Trophoblast cell (in vitro differentiated cells and primary cell): Measurements from ENCODE around the gene DKK3.

Source experiments
- DNase-seq, 2 donors: peaks; one replicate each; pipeline ENCODE4 v3.0.0-alpha.2; 2016
- H2AFZ ChIP-seq: 2 replicates; pipeline ENCODE4 v1.6.1; 2013; ENCODE audit warnings: low read length, moderate library complexity, mild to moderate bottlenecking; ENCODE audit not compliant: insufficient read depth, poor library complexity
- H2AK5ac ChIP-seq: 2 replicates; pipeline ENCODE4 v1.6.1; 2013; ENCODE audit warnings: mild to moderate bottlenecking, low read length
- H2BK120ac ChIP-seq: 2 replicates; pipeline ENCODE4 v1.6.1; 2013; ENCODE audit warnings: low read length, mild to moderate bottlenecking, moderate library complexity; ENCODE audit not compliant: insufficient read depth, poor library complexity
- H2BK12ac ChIP-seq: 2 replicates; pipeline ENCODE4 v1.6.1; 2013; ENCODE audit warnings: mild to moderate bottlenecking, low read length, moderate library complexity
- H2BK5ac ChIP-seq: 2 replicates; pipeline ENCODE4 v1.6.1; 2013; ENCODE audit warnings: low read length, low read depth, moderate library complexity, mild to moderate bottlenecking; ENCODE audit not compliant: poor library complexity
- H3K14ac ChIP-seq: 2 replicates; pipeline ENCODE4 v1.6.1; 2013; ENCODE audit warnings: mild to moderate bottlenecking, low read length
- H3K18ac ChIP-seq: 2 replicates; pipeline ENCODE4 v1.6.1; 2013; ENCODE audit warnings: mild to moderate bottlenecking, low read length
- H3K23ac ChIP-seq: 2 replicates; pipeline ENCODE4 v1.6.1; 2013; ENCODE audit warnings: low read length
- H3K27ac ChIP-seq: 2 replicates; pipeline ENCODE4 v1.5.1; 2013; ENCODE audit warnings: low read depth, mild to moderate bottlenecking, inconsistent platforms, low read length, moderate library complexity
- H3K27me3 ChIP-seq: 2 replicates; pipeline ENCODE4 v1.6.1; 2013; ENCODE audit warnings: inconsistent platforms, mild to moderate bottlenecking, low read length, moderate library complexity; ENCODE audit not compliant: insufficient read depth
- H3K36me3 ChIP-seq, 2 experiments: 1 replicate in 1 of 2; 2 replicates in 1 of 2; pipeline ENCODE4 v1.6.1; 2013; ENCODE audit warnings: low read length in 2 of 2, mild to moderate bottlenecking in 2 of 2, moderate library complexity in 1 of 2; ENCODE audit not compliant: insufficient read depth in 2 of 2, control insufficient read depth in 1 of 2
- H3K4ac ChIP-seq: 2 replicates; pipeline ENCODE4 v1.6.1; 2013; ENCODE audit warnings: low read depth, mild to moderate bottlenecking, low read length, moderate library complexity
- H3K4me1 ChIP-seq, 2 experiments: 1 replicate in 1 of 2; 2 replicates in 1 of 2; pipeline ENCODE4 v1.6.1; 2013; ENCODE audit warnings: low read length in 2 of 2, mild to moderate bottlenecking in 2 of 2, moderate library complexity in 1 of 2; ENCODE audit not compliant: insufficient read depth in 2 of 2, control insufficient read depth in 1 of 2
- H3K4me2 ChIP-seq: 2 replicates; pipeline ENCODE4 v1.6.1; 2013; ENCODE audit warnings: inconsistent platforms, mild to moderate bottlenecking, low read length, moderate library complexity
- H3K4me3 ChIP-seq: 2 replicates; pipeline ENCODE4 v1.5.1; 2013; ENCODE audit warnings: mild to moderate bottlenecking, low read depth, low read length, inconsistent platforms
- H3K79me1 ChIP-seq: one replicate; pipeline ENCODE4 v1.6.1; 2013; ENCODE audit warnings: low read length
- H3K79me2 ChIP-seq: 2 replicates; pipeline ENCODE4 v1.6.1; 2013; ENCODE audit warnings: low read length, mild to moderate bottlenecking; ENCODE audit not compliant: control insufficient read depth, insufficient read depth, poor library complexity
- H3K9ac ChIP-seq: 2 replicates; pipeline ENCODE4 v1.6.1; 2013; ENCODE audit warnings: mild to moderate bottlenecking, low read length
- H3K9me3 ChIP-seq: 2 replicates; pipeline ENCODE4 v1.6.1; 2013; ENCODE audit warnings: low read depth, mild to moderate bottlenecking, control low read depth, inconsistent platforms, low read length; ENCODE audit not compliant: insufficient read depth
- H4K12ac ChIP-seq: 2 replicates; pipeline ENCODE4 v1.6.1; 2013; ENCODE audit warnings: low read depth, mild to moderate bottlenecking, low read length, moderate library complexity
- H4K8ac ChIP-seq: 2 replicates; pipeline ENCODE4 v1.6.1; 2013; ENCODE audit warnings: low read depth, mild to moderate bottlenecking, low read length, moderate library complexity
- H4K91ac ChIP-seq: one replicate; pipeline ENCODE4 v1.6.1; 2013; ENCODE audit warnings: low read depth, mild to moderate bottlenecking, low read length, moderate library complexity
- WGBS: extraction: QIAGEN DNeasy Blood & Tissue Kit; methylation state at CpG from one replicate; pipeline ENCODE4 v1.1.7; 2013; ENCODE audit warnings: missing lambda C conversion rate; ENCODE audit not compliant: insufficient read length, insufficient coverage; ENCODE audit errors: extremely low coverage; 5-methylcytosine and 5-hydroxymethylcytosine counted together

Gene DKK3

DNA sequence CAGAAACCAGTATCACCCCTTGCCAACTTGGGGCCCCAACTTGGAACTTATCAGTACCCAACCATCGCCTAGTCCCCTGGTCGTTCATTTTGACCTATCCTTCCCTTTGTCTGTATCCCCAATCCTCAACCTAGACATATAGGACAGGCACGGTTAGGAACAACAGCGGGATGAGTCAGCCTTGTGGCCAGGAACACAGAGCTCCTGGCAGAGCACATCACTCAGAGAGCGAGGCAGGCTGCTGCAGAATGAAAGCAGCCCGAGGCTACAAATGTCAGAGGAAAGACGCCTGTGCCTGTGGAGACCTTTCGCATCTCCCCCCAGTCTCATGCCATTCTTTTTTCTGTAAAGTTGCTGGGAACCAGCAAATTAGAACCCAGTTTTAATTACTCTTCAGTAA lies 14.6 kb downstream of the DKK3 start:
- peak; percentile 90 to 92 for DNase-seq
- no peaks in the 10 kb centered on the region for H3K79me2 ChIP-seq
- no peaks in the 10 kb centered on the region for H3K9me3 ChIP-seq
- H4K8ac ChIP-seq, result no peak overlapping the region
- peaks cover 16% of the 10 kb centered on the region for H3K79me1 ChIP-seq
- no peak overlapping the region for H3K4ac ChIP-seq
- no peak overlapping the region for H3K4me3 ChIP-seq
- no peak overlapping the region for H3K18ac ChIP-seq
- no peak overlapping the region for H2BK12ac ChIP-seq
- no peaks in the 10 kb centered on the region for H3K27me3 ChIP-seq
- no peak overlapping the region for H3K23ac ChIP-seq
- H4K12ac ChIP-seq, result no peak overlapping the region
- no peak overlapping the region for H2AFZ ChIP-seq
- H3K27ac ChIP-seq, result peak overlapping the region; percentile 93
- peak overlapping the region; percentile 12 for H4K91ac ChIP-seq
- H3K14ac ChIP-seq, result no peak overlapping the region
- H3K9ac ChIP-seq, result no peak overlapping the region
- no CpG with 5 or more reads among the region's 8 CpGs for WGBS
- peaks cover 17 to 38% of the 10 kb centered on the region in 2 experiments for H3K36me3 ChIP-seq
- H3K4me2 ChIP-seq, result no peak overlapping the region
- H2AK5ac ChIP-seq, result no peak overlapping the region
- H2BK5ac ChIP-seq, result peak overlapping the region; percentile 39
- peaks cover 15 to 30% of the 10 kb centered on the region in 2 experiments for H3K4me1 ChIP-seq
- H2BK120ac ChIP-seq, result peak overlapping the region; percentile 28

DNA sequence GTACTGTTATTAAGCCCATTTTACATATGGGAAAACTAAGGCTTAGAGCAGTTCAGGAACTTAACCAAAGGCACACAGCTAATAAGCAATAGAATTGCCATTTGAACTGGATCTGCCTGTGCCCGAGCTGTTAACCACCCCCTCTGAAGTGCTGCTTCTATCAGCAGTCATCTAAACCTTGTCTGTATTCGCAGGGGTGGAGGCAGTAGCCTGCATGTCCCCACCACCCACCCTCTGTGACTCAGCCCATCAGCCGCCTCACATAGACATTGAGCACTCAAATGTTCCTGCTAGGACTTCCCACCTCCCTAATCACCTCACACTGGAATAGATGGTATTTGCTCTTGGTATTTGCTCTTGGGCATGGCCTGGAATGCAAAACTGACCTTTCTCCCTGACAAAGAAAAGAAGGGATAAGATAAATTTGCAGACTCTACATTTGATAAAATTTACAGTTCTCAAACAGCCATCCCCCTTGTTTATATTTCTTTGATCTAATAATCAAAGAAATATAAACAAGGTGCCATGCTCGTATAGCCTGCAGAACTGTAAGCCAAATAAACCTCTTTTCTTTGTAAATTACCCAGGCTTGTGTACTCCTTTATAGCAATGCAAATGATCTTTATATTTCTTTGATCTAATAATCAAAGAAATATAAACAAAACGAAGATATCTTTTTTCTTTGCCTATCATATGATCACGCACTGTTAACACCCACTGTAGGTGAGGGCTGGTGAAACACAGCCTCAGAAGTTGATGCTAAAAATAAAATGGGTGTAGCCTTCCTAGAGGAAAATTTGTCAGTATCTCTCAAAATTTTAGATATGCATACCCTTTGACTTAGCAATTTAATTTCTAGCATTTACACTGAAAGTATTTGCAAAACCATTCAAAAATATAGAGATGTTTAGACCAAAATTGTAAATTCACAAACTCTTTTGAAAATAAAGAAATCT lies 15.9 kb downstream of the DKK3 start:
- Histone ChIP-seq H3K27ac (no peak overlapping the region), H4K12ac (no peak overlapping the region), H3K23ac (no peak overlapping the region), H3K79me1 (peaks cover 20% of the 10 kb centered on the region), H2BK5ac (no peak overlapping the region), H3K4me2 (no peak overlapping the region), H2BK120ac (no peak overlapping the region), H3K9ac (no peak overlapping the region), H3K79me2 (no peaks in the 10 kb centered on the region), H3K4ac (no peak overlapping the region), H3K27me3 (no peaks in the 10 kb centered on the region), H3K4me1 (peaks cover 20 to 32% of the 10 kb centered on the region in 2 experiments), H2AFZ (no peak overlapping the region), H3K36me3 (peaks cover 13 to 30% of the 10 kb centered on the region in 2 experiments), H3K9me3 (peaks cover 2% of the 10 kb centered on the region), H2AK5ac (no peak overlapping the region), H3K14ac (no peak overlapping the region), H4K8ac (no peak overlapping the region), H3K4me3 (no peak overlapping the region), H2BK12ac (no peak overlapping the region), H4K91ac (no peak overlapping the region), H3K18ac (no peak overlapping the region)
- DNase-seq, result peak; percentile 89 to 90
- WGBS, result no CpG with 5 or more reads among the region's 6 CpGs

DNA sequence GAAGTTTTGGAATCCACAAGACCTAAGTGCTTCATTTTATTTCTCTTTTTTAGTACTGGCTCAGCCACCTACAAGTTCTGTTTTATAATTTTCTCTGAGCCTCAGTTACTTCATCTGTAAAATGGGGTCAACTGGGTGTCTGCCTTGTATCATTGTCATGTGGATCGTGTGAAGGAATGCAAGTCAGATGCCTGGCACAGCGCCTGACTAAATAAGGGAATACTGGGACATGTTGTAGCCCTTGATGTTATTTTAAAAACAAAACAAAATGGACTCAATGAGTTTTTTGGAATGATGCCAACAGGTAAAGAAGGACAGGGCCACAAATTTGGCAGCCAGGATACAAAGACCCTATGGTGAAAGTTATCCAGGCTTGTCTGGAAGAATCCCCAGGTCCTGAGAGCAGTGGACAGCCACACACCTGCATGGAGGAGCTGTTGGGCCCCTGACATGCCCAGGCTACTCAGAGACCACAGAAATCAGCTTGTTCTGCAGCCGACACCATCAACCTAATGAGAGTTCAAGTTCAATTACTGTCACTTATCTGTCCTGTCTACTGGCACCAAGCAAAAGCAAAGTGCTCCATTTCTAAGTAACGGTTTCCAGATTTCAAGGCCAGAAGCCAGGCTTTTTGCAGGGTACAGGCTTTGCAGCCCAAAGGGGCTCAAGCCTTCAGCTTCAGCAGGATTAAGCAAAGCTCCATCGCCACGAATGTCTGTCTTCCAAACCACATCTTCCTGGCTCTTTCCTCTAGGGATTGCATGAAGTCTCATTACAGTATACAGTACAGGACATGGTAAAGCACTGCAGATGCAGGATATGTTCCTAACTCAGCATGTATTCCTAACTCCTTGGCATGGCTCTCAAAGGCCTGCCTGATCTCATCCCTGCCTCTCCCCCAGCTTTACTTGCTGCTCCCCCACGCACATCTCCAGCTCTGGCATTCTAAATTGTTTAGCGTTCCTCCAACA lies 18.4 kb downstream of the DKK3 start:
- WGBS, result no CpG with 5 or more reads among the region's 8 CpGs
- Histone ChIP-seq H3K9me3 (peaks cover 2% of the 10 kb centered on the region), H4K8ac (no peak overlapping the region), H2BK12ac (peak overlapping the region; percentile 26), H3K4ac (no peak overlapping the region), H4K12ac (no peak overlapping the region), H3K79me2 (no peaks in the 10 kb centered on the region), H3K4me1 (peaks cover 28 to 33% of the 10 kb centered on the region in 2 experiments), H3K27me3 (no peaks in the 10 kb centered on the region), H3K9ac (no peak overlapping the region), H3K18ac (peak overlapping the region; percentile 32), H2BK5ac (no peak overlapping the region), H3K23ac (no peak overlapping the region), H3K27ac (peak overlapping the region; percentile 22), H3K14ac (no peak overlapping the region), H4K91ac (peak overlapping the region; percentile 18), H2BK120ac (no peak overlapping the region), H3K4me2 (no peak overlapping the region), H3K79me1 (peaks cover 22% of the 10 kb centered on the region), H2AK5ac (no peak overlapping the region), H2AFZ (no peak overlapping the region), H3K36me3 (peaks cover 0 to 13% of the 10 kb centered on the region in 2 experiments), H3K4me3 (no peak overlapping the region)
- DNase-seq, result no peak

DNA sequence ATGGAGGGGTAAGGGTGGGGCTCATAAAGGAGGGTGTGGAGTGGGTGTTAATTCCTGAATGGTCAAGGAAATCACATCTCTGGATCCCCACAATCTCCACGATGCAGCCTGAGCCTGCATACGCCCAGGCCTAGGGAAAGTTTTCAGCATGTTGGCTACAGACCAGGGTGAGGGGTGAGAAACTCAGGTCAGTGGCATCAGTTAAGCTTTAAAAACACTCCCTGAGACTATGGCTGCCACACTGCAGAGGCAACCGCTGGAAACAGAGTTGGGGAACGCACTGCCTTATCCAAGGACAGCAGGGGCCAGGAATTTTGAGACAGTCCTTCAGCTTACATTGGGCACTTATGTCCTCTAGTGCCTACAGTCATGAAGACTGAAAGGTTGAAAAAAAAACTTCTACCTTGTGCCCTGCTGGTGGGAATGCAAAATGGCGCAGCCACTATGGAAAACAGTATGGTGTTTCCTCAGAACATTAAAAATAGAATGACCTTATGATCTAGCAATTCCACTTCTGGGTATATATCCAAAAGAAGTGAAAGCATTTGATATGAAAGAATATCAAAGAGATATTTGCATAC lies 19.7 kb downstream of the DKK3 start:
- no peak overlapping the region for H3K4me2 ChIP-seq
- H3K4me1 ChIP-seq, result peaks cover 24 to 29% of the 10 kb centered on the region in 2 experiments
- no peak overlapping the region for H3K4ac ChIP-seq
- WGBS, result no CpG with 5 or more reads among the region's 5 CpGs
- peak overlapping the region; percentile 47 for H2AFZ ChIP-seq
- no peak overlapping the region for H3K23ac ChIP-seq
- peak in 1 of 2 donors; percentile 49 for DNase-seq
- H3K27me3 ChIP-seq, result no peaks in the 10 kb centered on the region
- H3K18ac ChIP-seq, result no peak overlapping the region
- H3K9ac ChIP-seq, result no peak overlapping the region
- no peak overlapping the region for H2BK120ac ChIP-seq
- no peak overlapping the region for H3K27ac ChIP-seq
- no peaks in the 10 kb centered on the region for H3K79me2 ChIP-seq
- H2BK12ac ChIP-seq, result peak overlapping the region; percentile 67
- peaks cover 2% of the 10 kb centered on the region for H3K9me3 ChIP-seq
- no peak overlapping the region for H2AK5ac ChIP-seq
- H3K4me3 ChIP-seq, result no peak overlapping the region
- H3K14ac ChIP-seq, result peak overlapping the region; percentile 69
- peaks cover 0 to 9% of the 10 kb centered on the region in 2 experiments for H3K36me3 ChIP-seq
- peaks cover 16% of the 10 kb centered on the region for H3K79me1 ChIP-seq
- peak overlapping the region; percentile 21 for H2BK5ac ChIP-seq
- H4K12ac ChIP-seq, result no peak overlapping the region
- H4K91ac ChIP-seq, result peak overlapping the region; percentile 64
- H4K8ac ChIP-seq, result peak overlapping the region; percentile 27
